HCT116 (cell line): Measurements from ENCODE around the gene CRYBA4.

Experiments used
- CEBPB ChIP-seq: IDR thresholded peaks from 2 replicates; pipeline ENCODE4 v1.6.1; 2012; ENCODE audit warnings: low read depth
- EZH2 ChIP-seq: fragments of 200-600 bp; sonication (generic); IDR thresholded peaks from 2 replicates; pipeline ENCODE4 v1.6.1; 2017; ENCODE audit warnings: antibody characterized with exemption, mixed run types
- EZH2phosphoT487 ChIP-seq: fragments of 200-600 bp; IDR thresholded peaks from 2 replicates; pipeline ENCODE4 v1.6.1; 2018; ENCODE audit warnings: antibody characterized with exemption, borderline replicate concordance
- POLR2A ChIP-seq: IDR thresholded peaks from 2 replicates; pipeline ENCODE4 v1.7.0; 2011; ENCODE audit warnings: borderline replicate concordance; ENCODE audit not compliant: insufficient read depth, insufficient read length; ENCODE audit errors: extremely low read depth
- POLR2AphosphoS5 ChIP-seq: IDR thresholded peaks from 2 replicates; pipeline ENCODE4 v1.6.1; 2011; ENCODE audit warnings: mild to moderate bottlenecking, low read depth, low read length, moderate library complexity
- SP1 ChIP-seq: IDR thresholded peaks from 2 replicates; pipeline ENCODE4 v1.6.1; 2012; ENCODE audit warnings: low read depth
- TF ChIP-seq, protein P1 (sequence below), 3 experiments: fragments of 200-600 bp in 1 of 3; sonication (generic) in 1 of 3; IDR thresholded peaks in 2 of 3; conservative IDR thresholded peaks in 1 of 3; 2 replicates each; pipeline ENCODE4 v1.5.1; 2012 to 2017; ENCODE audit warnings: low read depth in 2 of 3, low read length in 2 of 3, antibody characterized with exemption in 1 of 3, borderline replicate concordance in 1 of 3, control low read depth in 1 of 3, mild to moderate bottlenecking in 1 of 3, mixed read lengths in 1 of 3, mixed run types in 1 of 3, moderate library complexity in 1 of 3; ENCODE audit not compliant: insufficient read depth in 1 of 3

DNA sequence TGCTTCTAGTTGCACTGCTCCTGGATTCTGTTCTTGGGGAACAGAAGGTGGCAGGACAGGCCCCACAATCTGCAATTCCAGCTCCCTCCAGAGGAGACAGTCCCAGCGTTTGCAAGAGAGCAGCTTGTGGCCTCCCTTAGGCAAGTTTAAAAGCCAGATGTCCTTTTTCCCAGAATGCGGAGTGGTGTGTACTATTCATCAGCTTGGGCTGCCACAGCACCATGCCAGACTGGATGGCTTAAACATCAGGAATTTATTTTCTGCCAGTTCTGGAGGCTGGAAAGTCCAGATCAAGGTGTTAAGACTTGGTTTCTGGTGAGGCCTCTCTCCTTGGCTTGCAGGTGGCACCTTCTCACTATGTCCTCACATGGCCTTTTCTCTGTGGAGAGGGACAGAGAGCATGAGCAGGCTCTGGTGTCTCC is 47.3 kb downstream of the CRYBA4 start:
- no peak for TF ChIP-seq CEBPB
- TF ChIP-seq, protein P1, sequence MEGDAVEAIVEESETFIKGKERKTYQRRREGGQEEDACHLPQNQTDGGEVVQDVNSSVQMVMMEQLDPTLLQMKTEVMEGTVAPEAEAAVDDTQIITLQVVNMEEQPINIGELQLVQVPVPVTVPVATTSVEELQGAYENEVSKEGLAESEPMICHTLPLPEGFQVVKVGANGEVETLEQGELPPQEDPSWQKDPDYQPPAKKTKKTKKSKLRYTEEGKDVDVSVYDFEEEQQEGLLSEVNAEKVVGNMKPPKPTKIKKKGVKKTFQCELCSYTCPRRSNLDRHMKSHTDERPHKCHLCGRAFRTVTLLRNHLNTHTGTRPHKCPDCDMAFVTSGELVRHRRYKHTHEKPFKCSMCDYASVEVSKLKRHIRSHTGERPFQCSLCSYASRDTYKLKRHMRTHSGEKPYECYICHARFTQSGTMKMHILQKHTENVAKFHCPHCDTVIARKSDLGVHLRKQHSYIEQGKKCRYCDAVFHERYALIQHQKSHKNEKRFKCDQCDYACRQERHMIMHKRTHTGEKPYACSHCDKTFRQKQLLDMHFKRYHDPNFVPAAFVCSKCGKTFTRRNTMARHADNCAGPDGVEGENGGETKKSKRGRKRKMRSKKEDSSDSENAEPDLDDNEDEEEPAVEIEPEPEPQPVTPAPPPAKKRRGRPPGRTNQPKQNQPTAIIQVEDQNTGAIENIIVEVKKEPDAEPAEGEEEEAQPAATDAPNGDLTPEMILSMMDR (IDR thresholded peaks at IDR 0.05 in 2 of 3, conservative IDR thresholded peaks at IDR 0.05 in 1 of 3; ENCODE audit: borderline replicate concordance in 1 of 3, insufficient read depth in 1 of 3, low read depth in 2 of 3, low read length in 2 of 3) = peak in 2 of 3 experiments; percentile 57 to 69; a peak in 4 of 6 replicates
- TF ChIP-seq EZH2phosphoT487 = no peak
- TF ChIP-seq POLR2AphosphoS5 = no peak
- TF ChIP-seq POLR2A = no peak
- no peak for TF ChIP-seq EZH2
- no peak for TF ChIP-seq SP1
